ENCODE measurements around the gene HMGB2.

DNA sequence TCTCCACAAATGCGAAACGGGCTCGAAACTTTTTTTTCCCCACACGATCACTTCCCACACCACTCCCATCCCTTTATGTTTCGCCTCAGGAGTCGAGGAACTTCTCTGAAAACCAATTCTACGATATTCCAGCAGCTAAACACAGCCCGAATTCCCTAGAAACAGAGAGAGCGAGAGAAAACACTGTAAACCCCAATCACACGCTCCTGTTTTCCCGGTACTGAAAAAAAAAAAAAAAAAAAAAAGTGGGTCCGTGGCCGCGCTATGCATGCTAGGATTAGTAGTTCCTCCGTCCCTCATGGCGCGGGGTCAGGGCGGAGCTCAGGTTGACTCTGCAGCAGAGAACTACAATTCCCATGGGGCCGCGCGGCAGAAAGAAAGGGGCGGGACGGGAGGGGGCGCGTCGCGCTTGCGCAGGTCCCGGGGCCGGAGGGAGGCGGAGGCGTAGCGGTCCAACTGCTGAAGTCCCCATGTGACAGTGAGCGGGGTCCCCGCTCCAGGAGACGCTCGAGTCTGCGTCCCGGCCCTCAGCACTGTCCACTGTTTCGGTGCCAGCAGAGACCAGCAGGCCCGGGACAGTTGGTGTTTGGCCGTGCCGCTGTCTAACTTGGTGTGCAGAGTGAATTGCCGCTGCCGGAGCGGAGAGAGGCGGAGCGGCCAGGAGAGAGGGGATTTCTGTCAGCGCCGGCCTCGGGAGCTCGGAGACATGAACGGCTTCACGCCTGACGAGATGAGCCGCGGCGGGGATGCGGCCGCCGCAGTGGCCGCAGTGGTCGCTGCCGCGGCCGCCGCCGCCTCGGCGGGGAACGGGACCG, 36.5 kb upstream of the HMGB2 start, which contains the start of gene SAP30:
- TF ChIP-seq EZH2 (IDR thresholded peaks at IDR 0.05; ENCODE audit: insufficient read depth, low read length) = no peak
- TF ChIP-seq, protein P1, sequence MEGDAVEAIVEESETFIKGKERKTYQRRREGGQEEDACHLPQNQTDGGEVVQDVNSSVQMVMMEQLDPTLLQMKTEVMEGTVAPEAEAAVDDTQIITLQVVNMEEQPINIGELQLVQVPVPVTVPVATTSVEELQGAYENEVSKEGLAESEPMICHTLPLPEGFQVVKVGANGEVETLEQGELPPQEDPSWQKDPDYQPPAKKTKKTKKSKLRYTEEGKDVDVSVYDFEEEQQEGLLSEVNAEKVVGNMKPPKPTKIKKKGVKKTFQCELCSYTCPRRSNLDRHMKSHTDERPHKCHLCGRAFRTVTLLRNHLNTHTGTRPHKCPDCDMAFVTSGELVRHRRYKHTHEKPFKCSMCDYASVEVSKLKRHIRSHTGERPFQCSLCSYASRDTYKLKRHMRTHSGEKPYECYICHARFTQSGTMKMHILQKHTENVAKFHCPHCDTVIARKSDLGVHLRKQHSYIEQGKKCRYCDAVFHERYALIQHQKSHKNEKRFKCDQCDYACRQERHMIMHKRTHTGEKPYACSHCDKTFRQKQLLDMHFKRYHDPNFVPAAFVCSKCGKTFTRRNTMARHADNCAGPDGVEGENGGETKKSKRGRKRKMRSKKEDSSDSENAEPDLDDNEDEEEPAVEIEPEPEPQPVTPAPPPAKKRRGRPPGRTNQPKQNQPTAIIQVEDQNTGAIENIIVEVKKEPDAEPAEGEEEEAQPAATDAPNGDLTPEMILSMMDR (IDR thresholded peaks at IDR 0.05; ENCODE audit: insufficient read depth, low read depth, low read length) = no peak
